HG02884 (cell line): Measurements from ENCODE around the gene HSPA12B.

Experiments used
- ATAC-seq: cut with Tn5 transposase; IDR thresholded peaks from one replicate; pipeline ENCODE4 v1.9.1; 2021; ENCODE audit warnings: mild to moderate bottlenecking, moderate library complexity; ENCODE audit not compliant: unreplicated experiment

HSPA12B gene

DNA sequence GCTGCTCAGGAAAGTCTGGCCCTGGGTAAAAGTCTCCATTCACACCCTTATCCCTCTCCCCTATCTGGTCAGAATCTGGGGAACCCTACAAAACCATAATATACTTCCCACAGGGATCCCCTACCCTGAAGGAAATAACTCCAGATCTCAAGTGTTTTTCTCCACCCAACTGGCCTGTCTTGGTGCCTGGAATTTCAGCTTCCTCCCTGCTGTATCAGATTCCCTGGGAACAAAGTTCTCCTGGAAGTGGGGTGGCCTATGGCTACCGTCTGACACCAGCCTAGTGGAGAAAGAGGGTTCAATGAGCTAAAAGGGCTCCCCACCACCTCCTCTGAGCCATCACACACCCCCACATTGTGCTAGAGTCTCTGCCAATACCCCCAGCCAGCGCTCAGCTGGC, 15.0 kb downstream of the HSPA12B start:
- no peak for ATAC-seq

- ATAC-seq, result no peak
Measured at GRCh38 chr20:3748073-3748472, 15.6 kb downstream of the HSPA12B start.

DNA sequence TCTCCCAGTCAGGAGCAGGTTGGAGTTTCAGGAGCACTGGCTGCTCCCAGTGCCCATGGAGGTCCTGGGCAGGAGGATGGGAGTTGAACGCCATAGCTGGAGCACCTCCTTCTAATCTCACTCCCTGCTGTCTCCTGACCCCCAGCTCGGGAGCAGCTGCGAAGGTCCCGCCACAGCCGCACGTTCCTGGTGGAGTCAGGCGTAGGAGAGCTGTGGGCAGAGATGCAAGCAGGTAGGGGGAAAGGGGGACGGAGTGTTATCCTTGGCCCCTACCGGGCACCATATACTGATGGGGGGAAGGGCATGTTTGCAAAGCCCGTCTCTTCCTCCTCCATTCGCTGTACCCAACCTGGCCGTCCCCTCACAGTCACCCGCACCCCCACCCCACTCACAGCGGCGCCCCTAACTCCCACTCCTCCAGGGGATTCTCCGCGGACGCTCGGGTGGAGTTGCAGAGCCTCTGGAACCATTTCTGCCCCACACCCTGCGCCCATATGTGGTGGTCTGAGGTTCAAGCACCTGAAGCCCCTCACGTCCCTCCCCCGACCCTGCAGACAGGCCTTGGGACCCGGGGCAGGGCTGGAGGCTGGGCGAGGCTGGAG, 16.7 kb downstream of the HSPA12B start:
- ATAC-seq, result no peak

- ATAC-seq, result no peak
Measured at GRCh38 chr20:3749689-3750531, 17.4 kb downstream of the HSPA12B start.

- ATAC-seq, result no peak
Measured at GRCh38 chr20:3751305-3751674, 18.8 kb downstream of the HSPA12B start.

- no peak for ATAC-seq
Measured at GRCh38 chr20:3751675-3752385, 19.3 kb downstream of the HSPA12B start.

DNA sequence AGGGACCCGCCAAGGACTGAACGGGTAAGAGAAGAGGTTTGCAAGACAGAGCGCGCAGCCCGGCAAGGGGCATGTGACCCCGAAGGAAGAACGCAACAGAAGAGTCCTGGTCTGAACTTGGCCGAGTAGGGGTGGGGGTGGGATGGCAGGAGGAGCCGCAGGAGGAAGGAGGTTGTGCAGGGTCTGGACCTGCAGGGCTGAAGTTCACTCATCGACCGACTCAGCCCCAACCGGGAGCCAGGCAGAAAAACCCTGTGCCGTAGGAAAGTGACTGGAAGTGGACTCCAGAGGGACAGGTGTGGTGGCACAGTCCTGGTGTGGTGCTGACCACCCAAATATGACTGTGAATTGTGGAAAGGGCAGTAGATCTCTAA, 19.9 kb downstream of the HSPA12B start:
- no peak for ATAC-seq

DNA sequence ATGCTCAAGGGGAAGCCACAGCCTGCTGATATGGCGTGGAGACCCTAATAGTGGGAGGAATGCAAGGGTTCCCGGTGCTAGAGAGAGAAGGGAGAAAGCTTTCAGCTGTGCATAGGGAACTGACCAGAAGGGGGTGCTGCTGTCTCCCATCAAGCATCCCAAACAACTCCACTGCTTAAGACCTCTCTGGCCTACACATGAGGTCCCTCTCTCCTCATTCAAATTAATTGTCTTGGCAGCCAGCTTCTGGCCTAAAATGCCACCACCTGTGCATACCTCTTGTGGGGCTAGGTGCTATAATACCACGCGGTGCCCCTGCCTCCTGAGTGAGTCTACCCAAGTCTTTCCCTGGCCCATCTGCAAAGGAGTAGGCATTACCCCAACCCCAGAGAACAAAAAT, 20.6 kb downstream of the HSPA12B start:
- no peak for ATAC-seq

- ATAC-seq, result no peak
Measured at GRCh38 chr20:3753501-3754275, 21.2 kb downstream of the HSPA12B start.

GRCh38 chr20:3754276-3754630, 21.8 kb downstream of the HSPA12B start:
- ATAC-seq, result no peak

GRCh38 chr20:3755269-3755668, 22.8 kb downstream of the HSPA12B start:
- ATAC-seq, result no peak

- ATAC-seq, result no peak
Measured at GRCh38 chr20:3755814-3756480, 23.5 kb downstream of the HSPA12B start.

- no peak for ATAC-seq
Measured at GRCh38 chr20:3757268-3757667, 24.8 kb downstream of the HSPA12B start.

- no peak for ATAC-seq
Measured at GRCh38 chr20:3758566-3758965, 26.1 kb downstream of the HSPA12B start.

- ATAC-seq, result no peak
Measured at GRCh38 chr20:3759316-3759823, 26.9 kb downstream of the HSPA12B start.

DNA sequence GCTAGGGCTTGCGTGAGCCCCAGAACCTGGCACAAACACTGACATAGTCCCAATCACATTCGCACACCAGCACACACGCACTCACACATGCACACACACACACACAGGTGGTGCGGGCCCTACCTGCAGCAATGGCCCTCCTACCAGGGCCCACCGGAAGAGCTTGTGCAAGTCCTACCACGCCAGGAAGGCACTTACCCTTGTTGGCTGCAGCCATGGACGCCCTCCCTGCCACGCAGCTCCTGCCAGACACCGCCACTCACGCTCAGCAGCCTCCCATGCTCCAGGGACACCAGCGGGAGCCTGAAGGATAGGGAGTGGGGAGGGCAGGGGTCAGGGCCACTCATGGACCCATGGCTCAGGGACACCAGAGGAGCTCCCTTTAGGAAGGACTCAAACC, 27.4 kb downstream of the HSPA12B start:
- ATAC-seq, result no peak

- ATAC-seq, result no peak
Measured at GRCh38 chr20:3760655-3761348, 28.3 kb downstream of the HSPA12B start.

DNA sequence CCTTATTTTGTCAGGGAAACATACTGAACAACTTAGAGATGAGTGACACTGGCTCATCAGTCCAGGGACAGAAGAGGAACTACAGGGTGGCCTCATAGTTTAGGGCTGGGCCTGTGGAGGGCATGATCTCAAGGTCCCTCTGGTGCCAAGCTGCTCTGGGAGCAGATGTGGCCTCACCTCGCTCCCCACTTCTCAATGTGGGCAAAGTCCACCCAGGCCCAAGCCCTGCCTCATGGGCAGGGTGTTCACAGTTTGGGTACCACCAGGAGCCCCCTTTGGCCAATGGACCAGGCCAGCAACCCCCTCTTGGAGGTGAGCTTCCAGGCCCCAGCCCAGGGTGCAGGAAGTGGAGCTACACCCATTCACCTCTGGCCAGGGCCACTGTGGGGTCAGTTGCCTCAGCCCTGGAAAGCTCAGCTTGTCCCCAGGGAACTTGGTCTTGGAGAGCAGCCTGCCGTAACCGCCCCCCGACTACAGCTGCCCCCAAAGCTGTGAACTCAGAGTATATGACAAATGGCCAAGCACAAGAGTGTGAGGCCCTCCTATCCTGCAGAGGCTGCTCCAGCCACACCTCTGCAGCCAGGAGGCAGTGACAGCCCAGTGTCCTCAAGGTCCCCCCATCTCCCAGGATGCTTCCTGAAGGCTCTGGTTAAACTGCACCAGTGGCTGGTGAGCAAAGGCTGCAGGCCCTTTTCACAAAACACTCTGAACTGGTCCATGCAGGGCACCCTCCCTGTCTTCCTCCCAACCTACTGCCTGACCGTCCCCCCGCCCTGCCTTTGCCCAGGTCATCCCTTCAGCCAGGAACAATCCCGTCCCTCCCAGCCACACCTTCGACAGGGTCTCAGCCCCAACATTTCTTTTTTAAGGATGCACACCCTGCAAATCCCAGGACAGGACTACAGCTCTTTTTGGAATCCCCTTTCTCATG, 31.5 kb downstream of the HSPA12B start:
- ATAC-seq, result no peak

- ATAC-seq, result no peak
Measured at GRCh38 chr20:3764659-3765058, 32.2 kb downstream of the HSPA12B start.
